ENCODE measurements around the gene GPR158.

The GPR158 gene

DNA sequence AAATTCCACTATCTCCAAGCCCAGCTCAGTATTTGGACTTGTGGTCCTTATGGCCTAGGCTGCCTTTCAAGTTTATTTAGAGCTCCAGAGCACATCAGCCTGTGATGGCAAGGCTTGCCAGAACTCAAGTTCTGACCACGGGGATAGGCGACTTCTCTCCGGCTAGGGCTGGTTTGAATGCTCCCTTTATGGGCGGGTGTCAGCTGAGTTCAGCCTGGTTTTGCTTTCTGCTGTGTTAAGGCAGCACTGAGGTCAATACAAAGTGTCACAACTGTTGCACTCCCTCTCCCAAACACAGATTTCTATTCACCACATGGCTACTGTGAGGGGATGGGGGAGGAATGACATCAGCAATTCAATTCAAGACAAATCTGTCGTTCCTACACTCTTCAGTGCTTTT lies 441.1 kb downstream of the GPR158 start:
- DNase-seq, result no peak

DNA sequence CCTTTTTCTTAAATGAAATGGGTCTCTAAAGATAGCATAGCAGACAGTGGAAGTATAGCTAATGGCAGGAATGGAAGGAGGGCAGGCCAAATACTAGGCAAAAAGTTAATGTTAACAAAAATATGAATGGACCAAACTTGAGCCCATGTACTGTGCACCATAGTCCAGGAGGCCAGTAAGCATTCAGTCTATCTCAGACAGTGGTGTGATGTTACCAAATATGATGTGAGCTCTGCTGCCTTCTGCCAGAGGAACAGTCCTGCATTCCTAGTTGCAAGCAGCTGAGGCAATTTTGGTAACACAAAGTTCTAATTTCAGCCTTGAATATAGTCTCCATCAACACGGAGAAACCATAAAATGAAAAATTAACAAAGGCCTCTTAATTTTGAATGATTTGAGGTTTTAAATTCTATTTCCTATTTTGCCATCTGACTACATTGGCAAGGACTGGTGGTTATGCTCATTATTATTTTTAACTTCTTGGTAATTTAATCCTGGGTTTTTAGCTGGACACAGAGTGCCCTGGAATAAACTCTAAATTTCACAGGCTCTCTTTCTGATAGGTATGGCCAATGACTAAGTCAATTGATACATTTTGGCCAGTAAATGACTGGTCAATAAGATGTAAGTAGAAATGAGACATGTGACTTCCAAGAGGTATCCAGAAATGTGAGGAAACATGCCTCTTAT lies 442.2 kb downstream of the GPR158 start:
- DNase-seq, result no peak

DNA sequence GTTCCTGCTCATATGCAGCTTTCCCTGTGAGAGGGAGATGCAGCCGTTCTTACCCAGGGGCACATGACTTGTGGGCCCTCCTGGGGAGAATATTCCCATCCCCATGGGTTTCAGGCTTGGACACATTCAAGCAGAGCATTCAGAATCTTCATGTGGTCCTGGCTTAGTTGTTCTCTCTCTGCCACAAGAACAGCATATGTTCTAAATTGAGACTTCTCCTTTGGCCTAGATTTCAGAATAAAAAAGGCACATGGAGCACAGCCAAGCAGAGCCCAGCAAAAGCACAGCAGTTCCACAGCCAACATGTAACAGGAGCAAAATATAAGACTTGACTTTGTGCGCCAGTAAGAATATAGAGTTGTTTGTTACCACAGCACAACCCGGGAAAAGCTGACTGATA lies 452.8 kb downstream of the GPR158 start:
- no peak for DNase-seq

DNA sequence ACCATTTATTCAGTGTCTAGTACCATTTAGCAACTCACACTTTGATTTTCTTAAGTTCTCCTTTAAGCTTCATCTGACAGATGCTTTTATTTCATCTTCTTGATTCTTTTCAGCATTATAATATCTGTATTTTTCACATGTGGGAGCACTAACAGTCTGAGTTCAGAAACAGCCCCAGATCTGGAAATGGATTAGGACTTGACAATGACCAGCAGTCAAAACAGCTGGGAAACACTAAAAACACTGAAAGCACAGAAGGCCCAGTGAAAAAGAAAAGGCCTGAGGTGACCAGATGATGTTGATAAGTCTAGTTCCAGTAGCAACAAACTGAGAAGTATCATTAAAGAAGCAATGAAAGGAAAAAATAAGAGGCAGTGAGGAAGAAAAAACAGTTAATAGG lies 454.5 kb downstream of the GPR158 start:
- DNase-seq, result no peak

DNA sequence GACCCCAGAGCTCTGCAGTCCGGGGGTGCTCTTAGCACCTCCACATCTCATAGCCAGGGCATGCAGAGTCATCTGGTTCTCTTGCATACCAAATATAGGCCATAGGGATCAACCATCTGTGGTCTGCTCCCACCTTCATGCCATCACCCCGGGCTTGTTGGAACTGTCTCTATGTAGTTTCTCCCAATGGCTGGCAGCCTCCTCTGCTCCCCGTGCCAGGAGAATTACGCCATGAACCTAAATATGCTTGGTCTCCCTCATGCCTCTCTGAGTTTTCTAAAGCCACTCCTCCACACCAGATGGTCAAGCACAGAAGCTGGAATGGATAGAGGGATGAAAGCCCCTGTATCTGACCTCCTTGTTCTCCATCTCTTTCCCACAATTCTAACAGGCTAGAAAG lies 456.7 kb downstream of the GPR158 start:
- DNase-seq, result no peak

DNA sequence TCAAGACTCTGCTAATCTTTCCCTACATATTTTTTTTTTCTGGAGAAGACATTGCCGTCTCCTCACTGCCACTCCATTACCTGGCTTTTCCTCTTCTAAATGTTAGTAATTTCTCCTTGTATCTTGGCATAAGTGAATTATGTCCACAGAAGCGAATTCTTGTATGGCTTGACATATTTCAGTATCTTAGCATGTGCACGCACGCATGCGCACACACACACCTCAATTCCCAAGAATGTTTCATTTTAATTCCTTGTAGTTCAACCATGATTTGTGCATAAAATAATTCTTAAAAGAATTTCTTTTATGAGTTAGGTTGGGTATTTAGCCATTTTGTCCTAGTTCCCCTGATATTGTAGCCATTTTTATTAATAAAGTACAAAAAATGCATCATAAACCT lies 458.0 kb downstream of the GPR158 start:
- no peak for DNase-seq

DNA sequence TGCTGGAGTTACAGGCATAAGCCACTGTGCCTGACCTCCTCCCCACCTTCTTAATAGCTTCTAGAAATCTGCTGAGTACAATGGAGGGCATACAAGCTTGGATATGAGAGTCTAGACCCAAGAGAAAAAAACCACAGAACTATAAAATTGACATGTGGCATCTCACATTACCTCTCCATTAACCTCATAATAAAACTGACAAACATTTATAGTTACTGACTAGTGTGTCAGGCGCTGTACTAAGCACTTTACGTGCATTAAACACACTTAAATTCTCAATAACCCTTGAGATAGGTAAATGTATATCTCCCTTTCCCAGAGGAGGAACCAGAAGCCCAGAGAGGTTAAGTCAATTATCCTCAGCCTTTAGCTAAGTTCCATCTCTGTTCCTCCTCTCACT lies 458.7 kb downstream of the GPR158 start:
- no peak for DNase-seq

DNA sequence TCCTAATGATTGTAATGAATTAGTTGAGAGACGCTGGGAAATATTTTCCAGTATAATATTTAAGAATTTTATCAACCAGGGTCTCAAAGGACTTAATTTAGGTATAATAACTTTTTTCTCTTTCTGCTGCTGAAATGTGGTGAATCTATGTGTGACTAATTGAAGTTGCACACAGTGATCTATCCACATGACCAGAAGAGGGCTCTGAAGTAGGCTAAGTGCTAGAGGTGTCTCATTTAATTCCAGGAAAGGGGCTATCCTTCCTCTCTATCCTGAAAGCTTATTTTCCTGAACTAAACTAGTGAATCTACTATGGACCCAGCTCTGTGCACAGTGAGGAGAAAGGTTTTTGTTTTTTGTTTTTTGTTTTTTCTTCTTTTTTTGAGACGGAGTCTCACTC lies 464.8 kb downstream of the GPR158 start:
- no peak for DNase-seq

DNA sequence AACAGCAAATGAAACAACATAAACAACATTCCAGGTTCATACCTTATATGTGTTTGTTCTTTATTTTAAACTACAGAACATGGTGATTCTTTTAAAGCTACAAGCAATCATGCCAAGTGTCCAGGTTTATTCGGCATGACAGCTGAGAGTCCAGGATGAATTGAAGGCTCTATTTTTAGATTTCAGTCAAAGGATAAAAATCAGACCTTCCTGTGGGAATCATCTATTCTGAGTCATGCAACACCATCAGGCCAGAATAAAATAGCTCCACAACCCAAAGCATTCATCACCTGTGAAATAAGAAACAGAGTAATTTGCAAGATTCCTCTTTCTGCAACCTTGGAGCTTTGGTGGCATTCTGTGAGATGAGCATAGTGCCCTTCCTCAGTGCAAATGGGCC lies 466.8 kb downstream of the GPR158 start:
- no peak for DNase-seq

DNA sequence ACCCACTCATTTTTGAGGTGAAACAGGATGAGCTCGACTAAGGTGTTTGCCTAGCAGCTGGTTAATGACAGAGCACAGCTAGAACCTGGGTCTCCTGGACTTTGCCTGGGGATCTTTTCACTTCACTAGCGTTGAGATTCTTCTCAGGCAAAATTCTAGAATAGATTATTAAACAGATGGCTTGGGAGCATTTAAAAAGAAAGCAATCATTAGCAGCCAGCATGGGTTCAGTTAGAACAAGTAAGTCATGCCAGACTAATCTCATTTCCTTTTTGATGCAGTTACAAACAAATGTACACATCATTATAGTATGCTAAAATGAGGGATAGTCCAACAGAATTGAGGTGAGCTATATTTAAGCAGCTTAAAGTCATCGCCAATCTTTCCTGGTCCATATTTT lies 467.9 kb downstream of the GPR158 start:
- DNase-seq, result no peak

DNA sequence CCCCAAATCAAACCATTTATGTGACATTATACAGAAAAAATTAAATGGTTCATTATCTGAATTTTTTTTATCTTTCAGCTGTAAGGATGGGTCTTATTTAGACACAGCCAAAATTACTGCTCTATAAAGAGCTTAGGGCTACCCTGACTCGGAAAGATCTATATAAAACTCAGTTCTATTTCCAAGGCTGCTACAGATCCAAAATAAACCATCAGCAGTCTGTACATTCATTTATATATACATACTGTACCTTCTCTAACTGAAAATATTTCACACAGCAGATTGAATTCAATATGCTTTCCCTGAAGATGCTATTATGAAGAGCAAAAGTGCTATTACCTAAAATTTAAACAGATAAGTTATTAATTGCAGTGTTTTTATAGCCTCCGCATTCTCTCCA lies 471.6 kb downstream of the GPR158 start:
- DNase-seq, result no peak

DNA sequence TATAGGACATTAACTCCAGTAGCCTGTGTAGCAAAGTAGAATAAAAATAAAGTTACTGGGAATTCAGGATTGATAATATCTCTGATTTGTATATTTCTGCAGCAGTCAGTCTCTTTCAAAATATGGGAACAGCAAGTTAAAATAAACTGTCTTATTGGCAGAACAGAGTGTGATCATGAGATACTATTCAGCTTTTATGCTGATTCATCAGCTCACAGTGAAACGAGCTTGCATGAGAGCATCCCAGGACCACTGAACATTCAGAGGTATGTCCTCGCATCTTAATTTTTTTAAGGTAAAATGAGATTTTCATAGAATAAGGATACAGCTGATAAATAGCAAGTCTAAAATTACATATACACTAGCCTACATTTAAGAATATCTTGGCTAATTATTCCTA lies 476.7 kb downstream of the GPR158 start:
- DNase-seq, result no peak
